ENCODE measurements around the gene SIPA1L3. TPM values are rescaled to one million over a fixed set of nuclear protein-coding genes. Genes with fewer than 3 reads are reported as not detected.

The SIPA1L3 gene
- total RNA-seq, 2 donors from 2014 or later = 42.8 to 48.2 TPM

GRCh38 chr19:37991841-37992248 lies 84.8 kb downstream of the SIPA1L3 start:
- no peak overlapping the region for H3K27ac Mint-ChIP-seq
- no peaks in the 10 kb centered on the region for H3K4me1 ChIP-seq (ENCODE audit: control insufficient read depth, insufficient read depth, low read length)
- no peaks in the 10 kb centered on the region for H3K27me3 ChIP-seq (ENCODE audit: control insufficient read depth, insufficient read depth, low read length, poor library complexity, severe bottlenecking)
- peak; percentile 31 for TF ChIP-seq CTCF (conservative IDR thresholded peaks at IDR 0.05)
- DNase-seq = peak; percentile 56
- H3K27me3 Mint-ChIP-seq (ENCODE audit: insufficient read depth) = no peaks in the 10 kb centered on the region
- peaks cover 29% of the 10 kb centered on the region for H3K4me1 Mint-ChIP-seq
- H3K36me3 Mint-ChIP-seq (ENCODE audit: low read depth) = peaks cover 8% of the 10 kb centered on the region
- no peak overlapping the region for H3K4me3 ChIP-seq (ENCODE audit: low read length)
- no peaks in the 10 kb centered on the region for H3K36me3 ChIP-seq (ENCODE audit: control insufficient read depth, insufficient read depth, low read length)
- no peak overlapping the region for H3K9ac ChIP-seq (ENCODE audit: extremely low read depth, low read length, poor library complexity, severe bottlenecking)
- 86 to 90% methylated on average over 3 to 4 of the region's 4 CpGs for WGBS, 2 experiments (ENCODE audit: insufficient coverage in 1 of 2, insufficient read length in 1 of 2)
- H3K9me3 ChIP-seq (ENCODE audit: control insufficient read depth, low read length) = no peaks in the 10 kb centered on the region
- H3K27ac ChIP-seq (ENCODE audit: low read depth, low read length) = no peak overlapping the region
- no peaks in the 10 kb centered on the region for H3K9me3 Mint-ChIP-seq
- no peak overlapping the region for H3K4me3 Mint-ChIP-seq

- H3K4me1 Mint-ChIP-seq = peaks cover 22% of the 10 kb centered on the region
- H3K27ac ChIP-seq (ENCODE audit: low read depth, low read length) = no peak overlapping the region
Observed at GRCh38 chr19:37992761-37993160, 85.8 kb downstream of the SIPA1L3 start.

GRCh38 chr19:37994823-37995130 lies 87.8 kb downstream of the SIPA1L3 start:
- Histone ChIP-seq H3K36me3 (ENCODE audit: control insufficient read depth, insufficient read depth, low read length) (no peaks in the 10 kb centered on the region), H3K9ac (ENCODE audit: extremely low read depth, low read length, poor library complexity, severe bottlenecking) (no peak overlapping the region), H3K27me3 (ENCODE audit: control insufficient read depth, insufficient read depth, low read length, poor library complexity, severe bottlenecking) (no peaks in the 10 kb centered on the region), H3K9me3 (ENCODE audit: control insufficient read depth, low read length) (no peaks in the 10 kb centered on the region), H3K4me1 (ENCODE audit: control insufficient read depth, insufficient read depth, low read length) (no peaks in the 10 kb centered on the region), H3K4me3 (ENCODE audit: low read length) (no peak overlapping the region), H3K27ac (ENCODE audit: low read depth, low read length) (no peak overlapping the region)
- H3K27me3 Mint-ChIP-seq (ENCODE audit: insufficient read depth) = no peaks in the 10 kb centered on the region
- no peak overlapping the region for H3K4me3 Mint-ChIP-seq
- 70 to 88% methylated on average over 2 to 8 of the region's 8 CpGs for WGBS, 2 experiments (ENCODE audit: insufficient coverage in 1 of 2, insufficient read length in 1 of 2)
- no peaks in the 10 kb centered on the region for H3K9me3 Mint-ChIP-seq
- no peak for DNase-seq
- TF ChIP-seq CTCF (conservative IDR thresholded peaks at IDR 0.05) = no peak
- H3K36me3 Mint-ChIP-seq (ENCODE audit: low read depth) = peaks cover 8% of the 10 kb centered on the region
- H3K27ac Mint-ChIP-seq = no peak overlapping the region
- peaks cover 9% of the 10 kb centered on the region for H3K4me1 Mint-ChIP-seq

More at GRCh38 chr19:37992761-37993160, 85.8 kb downstream of the SIPA1L3 start:
- WGBS, 2 experiments (ENCODE audit: insufficient coverage in 1 of 2, insufficient read length in 1 of 2) = 92 to 94% methylated on average over 2 to 9 of the region's 9 CpGs
- H3K27ac Mint-ChIP-seq = no peak overlapping the region
- Histone ChIP-seq H3K4me3 (ENCODE audit: low read length) (no peak overlapping the region), H3K9ac (ENCODE audit: extremely low read depth, low read length, poor library complexity, severe bottlenecking) (no peak overlapping the region), H3K27me3 (ENCODE audit: control insufficient read depth, insufficient read depth, low read length, poor library complexity, severe bottlenecking) (no peaks in the 10 kb centered on the region), H3K4me1 (ENCODE audit: control insufficient read depth, insufficient read depth, low read length) (no peaks in the 10 kb centered on the region), H3K9me3 (ENCODE audit: control insufficient read depth, low read length) (no peaks in the 10 kb centered on the region), H3K36me3 (ENCODE audit: control insufficient read depth, insufficient read depth, low read length) (no peaks in the 10 kb centered on the region)
- no peaks in the 10 kb centered on the region for H3K27me3 Mint-ChIP-seq (ENCODE audit: insufficient read depth)
- no peak overlapping the region for H3K4me3 Mint-ChIP-seq
- no peaks in the 10 kb centered on the region for H3K9me3 Mint-ChIP-seq
- no peak for DNase-seq
- no peak for TF ChIP-seq CTCF (conservative IDR thresholded peaks at IDR 0.05)
- H3K36me3 Mint-ChIP-seq (ENCODE audit: low read depth) = peaks cover 8% of the 10 kb centered on the region
